GM23248 (cell line): Measurements from ENCODE around the gene CRCP. TPM values are rescaled to one million over a fixed set of nuclear protein-coding genes. Genes with fewer than 3 reads are reported as not detected.

ENCODE experiments used
- DNase-seq: peaks from one replicate; pipeline ENCODE4 v3.0.0-alpha.2; 2015
- H2AFZ ChIP-seq: fragments of 200-600 bp; sonication (generic); 2 replicates; pipeline ENCODE4 v1.6.1; 2016; ENCODE audit warnings: antibody characterized with exemption
- H3F3A ChIP-seq: fragments of 200-600 bp; sonication (generic); 2 replicates; pipeline ENCODE4 v1.6.1; 2016; ENCODE audit warnings: mild to moderate bottlenecking, antibody characterized with exemption, mixed run types; ENCODE audit not compliant: insufficient read depth
- H3K27ac ChIP-seq: fragments of 200-600 bp; sonication (generic); 2 replicates; pipeline ENCODE4 v1.5.1; 2016; ENCODE audit warnings: mild to moderate bottlenecking
- H3K27me3 ChIP-seq: fragments of 200-600 bp; sonication (generic); replicated peaks from 2 replicates; pipeline ENCODE4 v1.6.1; 2016; ENCODE audit warnings: mild to moderate bottlenecking; ENCODE audit not compliant: insufficient read depth
- H3K36me3 ChIP-seq: fragments of 200-600 bp; sonication (generic); 2 replicates; pipeline ENCODE4 v1.6.1; 2016; ENCODE audit warnings: low read depth, mild to moderate bottlenecking
- H3K4me1 ChIP-seq: fragments of 200-600 bp; sonication (generic); 2 replicates; pipeline ENCODE4 v1.6.1; 2016; ENCODE audit warnings: mild to moderate bottlenecking; ENCODE audit not compliant: insufficient read depth
- H3K4me2 ChIP-seq: fragments of 200-600 bp; sonication (generic); one replicate; pipeline ENCODE4 v1.6.1; 2016; ENCODE audit warnings: mild to moderate bottlenecking; ENCODE audit not compliant: unreplicated experiment
- H3K4me3 ChIP-seq: fragments of 200-600 bp; sonication (generic); 2 replicates; pipeline ENCODE4 v1.5.1; 2016; ENCODE audit warnings: mild to moderate bottlenecking
- H3K79me2 ChIP-seq: fragments of 200-600 bp; sonication (generic); 2 replicates; pipeline ENCODE4 v1.6.1; 2016; ENCODE audit warnings: mild to moderate bottlenecking; ENCODE audit not compliant: insufficient read depth
- H3K9ac ChIP-seq: fragments of 200-600 bp; sonication (generic); 2 replicates; pipeline ENCODE4 v1.6.1; 2016; ENCODE audit warnings: mild to moderate bottlenecking
- H3K9me2 ChIP-seq: fragments of 200-600 bp; sonication (generic); 2 replicates; pipeline ENCODE4 v1.6.1; 2016; ENCODE audit warnings: mixed run types, mild to moderate bottlenecking, moderate library complexity; ENCODE audit not compliant: insufficient read depth
- H3K9me3 ChIP-seq: fragments of 200-600 bp; sonication (generic); one replicate; pipeline ENCODE4 v1.6.1; 2017; ENCODE audit warnings: low read depth
- H4K20me1 ChIP-seq: fragments of 200-600 bp; sonication (generic); 2 replicates; pipeline ENCODE4 v1.6.0; 2016; ENCODE audit not compliant: insufficient read depth
- EZH2 ChIP-seq: fragments of 200-600 bp; sonication (generic); IDR thresholded peaks from 2 replicates; pipeline ENCODE4 v1.6.1; 2018; ENCODE audit warnings: antibody characterized with exemption, mild to moderate bottlenecking; ENCODE audit not compliant: insufficient read depth, poor library complexity, severe bottlenecking
- EZH2phosphoT487 ChIP-seq: fragments of 200-600 bp; sonication (generic); IDR thresholded peaks from 2 replicates; pipeline ENCODE4 v1.6.1; 2018; ENCODE audit warnings: antibody characterized with exemption, moderate library complexity, mild to moderate bottlenecking, low read depth; ENCODE audit not compliant: insufficient read depth
- WGBS, 2 experiments: methylation state at CpG; one replicate each; pipeline ENCODE4 v1.1.6; 2015 to 2017; ENCODE audit warnings: low lambda C conversion rate in 2 of 2, low coverage in 1 of 2; ENCODE audit errors: missing lambda C conversion rate in 2 of 2; 5-methylcytosine and 5-hydroxymethylcytosine counted together
- in situ Hi-C: fragments of 300-500 bp; cut with MboI; formaldehyde crosslinking; loops from 2 replicates; pipeline ENCODE4 v1.15.0; 2020
- polyA plus RNA-seq: library from polyadenylated mRNA; unstranded; fragments of >200 nt; fragmentation: Nextera tagmentation; extraction: Ambion mirVana; gene quantifications from 2 replicates; pipeline ENCODE4 v1.2.1, GENCODE V29; 2016
- total RNA-seq: library from RNA; depleted of rRNA; stranded (reverse); fragments of >200 nt; shearing (Covaris generic); gene quantifications from 2 replicates; pipeline ENCODE4 v1.2.3, GENCODE V29; 2014

CRCP gene
- total and polyA plus RNA-seq, 2 experiments from 2014 or later: 28.6 to 31.3 TPM

DNA sequence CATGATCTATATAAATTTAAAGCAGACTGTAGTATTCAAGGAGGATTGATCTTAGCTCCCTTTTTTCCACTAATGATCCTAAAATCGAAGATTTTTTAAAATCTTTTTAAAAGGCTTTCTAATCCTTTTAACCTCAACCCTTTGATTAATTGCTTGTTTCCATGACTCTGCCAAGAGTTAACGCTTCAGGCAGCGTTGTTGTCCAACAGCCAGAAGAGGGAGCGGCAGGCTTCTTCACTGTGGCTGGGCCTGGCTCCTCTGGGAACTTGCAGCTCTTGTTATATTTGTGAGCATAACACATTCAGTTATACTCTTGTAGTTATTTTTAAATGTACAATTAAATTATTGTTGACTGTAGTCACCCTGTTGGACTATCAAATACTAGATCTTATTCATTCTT lies 26.3 kb downstream of the CRCP start:
- no peak for TF ChIP-seq EZH2phosphoT487
- TF ChIP-seq EZH2: no peak
- H3K9ac ChIP-seq: peak overlapping the region; percentile 45
- no peak overlapping the region for H2AFZ ChIP-seq
- peaks cover 19% of the 10 kb centered on the region for H3K36me3 ChIP-seq
- peak; percentile 92 for DNase-seq
- no peaks in the 10 kb centered on the region for H4K20me1 ChIP-seq
- peaks cover 75% of the 10 kb centered on the region for H3K79me2 ChIP-seq
- peaks cover 30% of the 10 kb centered on the region for H3F3A ChIP-seq
- H3K27ac ChIP-seq: peak overlapping the region; percentile 70
- in situ Hi-C loops: no loop called here
- 5 to 11% methylated on average over 4 of the region's 4 CpGs for WGBS, 2 experiments
- H3K9me3 ChIP-seq: no peaks in the 10 kb centered on the region
- no peak overlapping the region for H3K4me3 ChIP-seq
- no peaks in the 10 kb centered on the region for H3K27me3 ChIP-seq
- H3K9me2 ChIP-seq: no peaks in the 10 kb centered on the region
- H3K4me2 ChIP-seq: peak overlapping the region; percentile 17
- peaks cover 34% of the 10 kb centered on the region for H3K4me1 ChIP-seq

DNA sequence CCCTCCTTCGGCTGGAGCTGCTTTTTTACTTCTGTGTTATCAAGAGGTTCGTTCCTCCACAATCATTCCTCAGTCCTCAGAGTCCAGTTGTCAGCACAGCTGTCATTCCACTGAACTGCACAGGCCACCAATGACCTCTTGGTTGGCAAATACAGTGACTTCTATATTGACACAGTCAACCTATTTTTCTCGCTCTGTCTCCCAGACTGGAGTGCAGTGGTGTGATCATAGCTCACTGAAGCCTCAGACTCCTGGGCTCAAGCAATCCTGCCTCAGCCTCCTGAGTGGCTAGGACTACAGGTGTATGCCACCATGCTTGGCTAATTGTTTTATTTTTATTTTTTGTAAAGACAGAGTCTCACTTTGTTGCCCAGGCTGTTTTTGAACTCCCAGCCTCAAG lies 27.7 kb downstream of the CRCP start:
- no peak overlapping the region for H3K27ac ChIP-seq

DNA sequence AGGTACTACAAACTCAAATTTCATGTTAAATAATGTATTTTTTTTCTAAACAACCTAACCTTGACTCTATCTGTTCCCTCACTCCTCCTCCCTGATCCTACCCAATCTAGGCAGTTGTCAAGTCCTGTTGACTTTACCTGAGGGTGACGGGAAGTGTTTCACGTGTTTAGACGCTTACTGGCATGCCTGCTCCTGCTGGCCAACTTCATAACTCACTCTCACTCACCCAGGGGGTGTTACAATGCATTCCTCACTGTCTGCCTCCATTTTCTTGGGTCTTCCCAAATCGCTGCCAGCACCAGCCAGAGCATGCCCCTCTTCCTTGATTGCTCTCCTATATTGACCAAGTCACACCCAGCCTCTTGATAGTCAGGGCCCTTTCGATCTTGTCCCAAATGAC lies 28.3 kb downstream of the CRCP start:
- in situ Hi-C loops: no loop called here
- Histone ChIP-seq H3K9me2 (no peaks in the 10 kb centered on the region), H3K27me3 (no peaks in the 10 kb centered on the region), H3K9ac (no peak overlapping the region), H3K27ac (no peak overlapping the region), H3F3A (peaks cover 45% of the 10 kb centered on the region), H4K20me1 (no peaks in the 10 kb centered on the region), H3K4me1 (peaks cover 47% of the 10 kb centered on the region), H3K9me3 (no peaks in the 10 kb centered on the region), H3K4me3 (no peak overlapping the region), H3K36me3 (peaks cover 4% of the 10 kb centered on the region; the same call in 1 of the 2 replicates), H3K4me2 (no peak overlapping the region), H2AFZ (no peak overlapping the region), H3K79me2 (peaks cover 65% of the 10 kb centered on the region)
- TF ChIP-seq EZH2: no peak
- no peak for TF ChIP-seq EZH2phosphoT487
- WGBS, 2 experiments: 78 to 87% methylated on average over 4 to 5 of the region's 5 CpGs
- no peak for DNase-seq

More for the DNA sequence above, 27.7 kb downstream of the CRCP start:
- 88 to 93% methylated on average over 3 of the region's 3 CpGs for WGBS, 2 experiments
- H3K79me2 ChIP-seq: peaks cover 72% of the 10 kb centered on the region
- no peaks in the 10 kb centered on the region for H3K9me3 ChIP-seq
- in situ Hi-C loops: no loop called here
- no peaks in the 10 kb centered on the region for H3K27me3 ChIP-seq
- no peak for TF ChIP-seq EZH2phosphoT487
- no peak for TF ChIP-seq EZH2
- no peak overlapping the region for H3K9ac ChIP-seq
- peaks cover 10% of the 10 kb centered on the region for H3K36me3 ChIP-seq
- peaks cover 47% of the 10 kb centered on the region for H3K4me1 ChIP-seq
- H3K4me2 ChIP-seq: no peak overlapping the region
- no peaks in the 10 kb centered on the region for H4K20me1 ChIP-seq
- H3F3A ChIP-seq: peaks cover 41% of the 10 kb centered on the region
- H3K4me3 ChIP-seq: no peak overlapping the region
- no peak overlapping the region for H2AFZ ChIP-seq
- H3K9me2 ChIP-seq: no peaks in the 10 kb centered on the region
- no peak for DNase-seq

DNA sequence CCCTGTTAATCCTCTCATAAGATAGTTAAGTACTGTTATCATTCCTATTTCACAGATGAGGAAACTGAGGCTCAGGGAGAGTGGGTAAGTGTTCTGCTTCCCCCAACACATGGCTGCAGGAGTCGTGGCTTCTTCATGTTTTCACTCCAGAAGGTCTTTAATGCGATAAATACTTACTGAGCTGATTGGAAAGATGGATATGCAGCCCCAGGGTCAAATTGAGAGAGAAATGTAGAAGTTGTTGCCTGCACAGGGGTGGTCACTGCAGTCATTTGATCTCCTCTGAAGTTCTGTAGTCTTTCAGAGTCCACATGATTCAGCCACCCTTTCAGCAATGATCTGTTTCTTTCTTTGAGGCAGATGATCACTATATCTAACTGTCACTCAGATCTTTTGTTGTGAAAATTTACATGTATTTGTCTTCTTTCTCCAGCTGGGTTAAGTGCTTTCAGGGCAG lies 29.3 kb downstream of the CRCP start:
- no peak for DNase-seq
- Histone ChIP-seq H3K9me3 (no peaks in the 10 kb centered on the region), H3K27ac (no peak overlapping the region), H3F3A (peaks cover 53% of the 10 kb centered on the region), H3K4me2 (no peak overlapping the region), H3K79me2 (peaks cover 58% of the 10 kb centered on the region), H3K9ac (no peak overlapping the region), H4K20me1 (no peaks in the 10 kb centered on the region), H3K4me3 (no peak overlapping the region), H2AFZ (no peak overlapping the region), H3K4me1 (peaks cover 50% of the 10 kb centered on the region), H3K9me2 (no peaks in the 10 kb centered on the region), H3K36me3 (peaks cover 4% of the 10 kb centered on the region; the same call in 1 of the 2 replicates), H3K27me3 (no peaks in the 10 kb centered on the region)
- TF ChIP-seq EZH2 (no peak), EZH2phosphoT487 (no peak)
- 70 to 87% methylated on average over 2 of the region's 2 CpGs for WGBS, 2 experiments
- in situ Hi-C loops: no loop called here
